GM18505 (cell line): Measurements from ENCODE around the gene COBL.

Source experiments
- ATAC-seq: cut with Tn5 transposase; IDR thresholded peaks from one replicate; pipeline ENCODE4 v1.9.1; 2021; ENCODE audit not compliant: unreplicated experiment
- POLR2A ChIP-seq: IDR thresholded peaks from 4 replicates; pipeline ENCODE4 v1.6.1; 2011; ENCODE audit warnings: borderline replicate concordance; ENCODE audit not compliant: insufficient read depth, insufficient read length; ENCODE audit errors: extremely low read depth

The COBL gene

DNA sequence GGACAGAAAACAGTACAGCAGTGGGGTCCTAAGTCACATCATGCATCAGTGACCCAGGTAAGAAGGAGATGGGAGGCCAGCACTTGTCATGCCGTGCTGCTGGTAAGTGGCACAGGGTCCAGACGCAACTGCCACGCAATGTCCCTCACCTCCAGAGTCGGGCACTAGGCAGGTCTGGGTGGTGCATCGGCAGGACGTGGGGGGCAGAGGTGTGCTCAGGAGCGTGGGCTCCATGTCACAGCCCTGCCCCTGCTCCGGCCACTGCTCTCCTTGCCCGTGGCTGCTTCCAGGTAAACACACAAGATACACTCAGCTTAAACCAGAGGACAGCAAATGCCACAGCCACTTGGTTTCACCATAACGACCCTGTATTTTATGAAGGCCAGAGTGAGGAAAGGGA is 47.3 kb downstream of the COBL start:
- no peak for ATAC-seq
- TF ChIP-seq POLR2A: no peak

DNA sequence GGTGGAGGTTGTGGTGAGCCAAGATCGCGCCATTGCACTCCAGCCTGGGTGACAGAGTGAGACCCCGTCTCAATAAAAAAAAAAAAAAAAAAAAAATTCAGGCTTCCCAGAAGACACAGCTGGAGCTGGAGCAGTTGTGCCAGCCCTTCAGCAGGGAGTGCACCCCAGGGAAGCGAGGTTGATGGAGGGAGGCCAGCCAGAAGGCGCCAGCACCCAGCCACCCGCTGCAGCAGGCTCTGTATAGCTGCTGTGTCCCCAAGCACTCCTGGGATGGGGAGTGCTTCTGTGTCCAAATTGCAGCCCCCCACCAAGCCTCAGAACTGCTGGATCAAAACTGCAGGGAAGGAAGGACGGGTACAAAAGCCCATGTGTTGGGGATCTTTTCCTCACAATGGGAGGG is 47.8 kb downstream of the COBL start:
- ATAC-seq: no peak
- TF ChIP-seq POLR2A: no peak

DNA sequence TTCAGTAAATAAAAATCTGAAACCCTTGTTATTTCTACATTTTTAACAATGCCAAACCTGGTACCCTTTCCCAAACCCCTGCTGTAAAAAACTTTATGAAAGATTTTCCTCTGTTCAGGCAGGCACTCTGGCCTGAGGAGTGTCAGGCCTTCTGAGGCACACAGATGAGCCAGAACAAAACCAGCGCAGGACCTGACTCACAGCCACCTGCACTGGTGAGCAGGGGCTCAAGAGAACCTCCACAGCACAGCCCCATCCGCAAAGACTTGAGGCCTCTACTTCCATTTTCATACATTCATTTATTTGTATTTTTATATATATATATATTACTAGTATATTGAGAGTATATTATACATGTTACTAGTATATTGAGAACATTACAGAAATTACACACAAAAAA is 49.4 kb downstream of the COBL start:
- ATAC-seq: no peak
- no peak for TF ChIP-seq POLR2A

DNA sequence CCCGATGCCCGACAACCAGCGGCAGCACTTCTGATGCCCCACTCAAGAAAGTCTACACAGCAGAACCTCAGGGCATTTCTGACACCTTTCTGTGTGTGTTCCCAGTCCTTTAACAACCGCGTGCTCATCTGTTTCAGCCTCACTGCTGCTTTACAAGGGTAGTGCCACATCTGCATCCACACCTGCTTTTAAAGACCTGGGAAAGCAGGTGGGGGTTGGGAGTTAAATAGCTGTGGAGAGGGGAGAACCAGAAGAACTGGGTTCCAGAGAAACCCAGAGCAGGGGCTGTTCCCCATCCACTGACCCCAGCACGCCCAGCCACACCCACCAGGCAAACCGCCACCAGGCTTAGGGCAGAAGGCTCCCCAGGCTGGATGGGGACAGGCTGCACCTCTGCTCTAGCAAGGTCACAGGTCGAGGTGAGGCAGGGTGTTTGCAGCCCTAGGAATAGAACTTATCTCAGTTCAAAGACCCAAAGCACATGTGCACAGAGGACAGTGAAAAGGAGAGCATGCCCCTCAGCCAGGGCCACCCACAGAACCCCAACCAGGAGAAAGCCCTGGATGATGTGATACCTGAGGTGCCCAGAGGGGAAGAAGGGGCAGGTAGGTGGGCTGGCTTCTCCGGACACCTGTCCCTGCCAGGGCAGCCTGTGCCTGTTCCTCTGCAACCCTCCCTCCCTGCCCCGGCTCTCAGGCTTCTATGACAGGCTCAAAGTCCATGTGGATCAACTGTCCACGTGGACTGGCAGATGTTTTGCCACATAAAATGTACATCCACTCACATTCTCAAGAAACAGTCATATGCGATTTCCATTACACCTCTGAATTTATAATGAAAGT is 51.3 kb downstream of the COBL start:
- no peak for TF ChIP-seq POLR2A
- no peak for ATAC-seq

DNA sequence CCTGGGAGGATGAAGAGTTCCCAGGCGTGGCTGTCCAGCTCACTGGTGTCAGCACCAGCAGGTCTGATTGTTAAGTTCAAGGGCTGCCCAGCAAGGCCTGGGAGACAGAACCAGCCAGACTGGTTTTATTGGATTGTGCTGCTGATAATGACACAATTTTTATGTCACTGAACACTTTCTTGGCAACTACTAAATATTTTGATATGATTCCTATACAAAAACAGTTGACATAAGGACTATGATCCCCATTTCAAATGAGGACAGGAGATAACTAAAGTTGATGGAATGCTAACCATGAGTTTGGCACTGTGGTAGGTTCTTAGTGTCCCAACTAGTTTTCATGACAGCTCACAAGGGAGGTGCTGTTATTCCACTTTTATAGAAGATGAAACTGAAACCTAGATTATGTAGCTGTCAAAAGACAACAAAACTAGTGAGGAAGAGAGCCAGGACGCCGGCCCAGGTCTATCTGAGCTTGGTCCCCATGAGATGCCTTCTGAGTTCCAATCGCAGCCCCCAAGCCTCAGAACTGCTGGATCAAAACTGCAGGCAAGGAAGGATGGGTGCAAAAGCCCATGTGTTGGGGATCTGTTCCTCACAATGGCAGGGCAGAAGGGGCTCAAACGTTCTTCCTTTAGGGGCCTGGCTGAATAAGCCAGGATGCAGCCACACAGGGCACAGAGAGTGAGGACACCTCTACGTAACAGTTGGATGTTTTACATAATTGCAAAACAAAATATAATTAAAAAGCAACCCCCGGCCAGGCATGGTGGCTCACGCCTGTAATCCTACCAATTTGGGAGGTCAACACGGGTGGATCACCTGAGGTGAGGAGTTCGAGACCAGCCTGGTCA is 52.8 kb downstream of the COBL start:
- TF ChIP-seq POLR2A: no peak
- no peak for ATAC-seq

DNA sequence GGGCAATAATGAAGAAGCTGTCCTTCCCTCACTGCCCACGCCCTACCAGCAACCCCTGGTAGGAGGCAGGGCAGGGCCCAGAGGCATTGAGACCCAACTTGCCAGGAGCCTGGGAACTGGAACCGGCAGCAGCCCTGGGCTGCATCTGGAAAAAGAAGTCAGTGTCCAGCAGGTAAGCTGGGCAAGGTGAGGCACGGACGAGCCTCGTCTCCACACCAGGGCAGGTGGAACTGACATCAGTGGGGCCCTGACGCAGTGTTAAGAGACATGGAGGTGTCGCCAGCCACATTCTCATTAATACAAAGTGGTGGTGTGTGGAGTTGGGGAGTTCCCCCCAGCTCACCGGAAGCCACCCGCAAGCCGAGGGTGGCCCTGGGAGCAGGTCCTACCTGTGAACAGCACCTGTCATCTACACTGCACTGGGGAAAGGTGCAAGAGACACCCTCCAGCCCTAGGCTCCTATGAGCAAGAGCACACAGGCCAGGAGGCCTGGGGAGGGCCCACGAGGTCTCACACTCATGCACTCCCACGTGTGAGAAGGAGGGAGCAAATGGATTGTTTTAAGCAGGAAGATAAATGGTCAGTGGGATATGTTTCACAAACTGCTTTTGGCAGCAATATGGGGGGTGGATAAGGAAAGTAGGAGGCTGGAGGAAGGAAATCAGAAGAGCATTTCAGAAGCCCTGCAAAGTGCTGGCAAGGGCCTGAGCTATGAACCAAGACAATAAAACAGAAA is 53.6 kb downstream of the COBL start:
- ATAC-seq: no peak
- no peak for TF ChIP-seq POLR2A

DNA sequence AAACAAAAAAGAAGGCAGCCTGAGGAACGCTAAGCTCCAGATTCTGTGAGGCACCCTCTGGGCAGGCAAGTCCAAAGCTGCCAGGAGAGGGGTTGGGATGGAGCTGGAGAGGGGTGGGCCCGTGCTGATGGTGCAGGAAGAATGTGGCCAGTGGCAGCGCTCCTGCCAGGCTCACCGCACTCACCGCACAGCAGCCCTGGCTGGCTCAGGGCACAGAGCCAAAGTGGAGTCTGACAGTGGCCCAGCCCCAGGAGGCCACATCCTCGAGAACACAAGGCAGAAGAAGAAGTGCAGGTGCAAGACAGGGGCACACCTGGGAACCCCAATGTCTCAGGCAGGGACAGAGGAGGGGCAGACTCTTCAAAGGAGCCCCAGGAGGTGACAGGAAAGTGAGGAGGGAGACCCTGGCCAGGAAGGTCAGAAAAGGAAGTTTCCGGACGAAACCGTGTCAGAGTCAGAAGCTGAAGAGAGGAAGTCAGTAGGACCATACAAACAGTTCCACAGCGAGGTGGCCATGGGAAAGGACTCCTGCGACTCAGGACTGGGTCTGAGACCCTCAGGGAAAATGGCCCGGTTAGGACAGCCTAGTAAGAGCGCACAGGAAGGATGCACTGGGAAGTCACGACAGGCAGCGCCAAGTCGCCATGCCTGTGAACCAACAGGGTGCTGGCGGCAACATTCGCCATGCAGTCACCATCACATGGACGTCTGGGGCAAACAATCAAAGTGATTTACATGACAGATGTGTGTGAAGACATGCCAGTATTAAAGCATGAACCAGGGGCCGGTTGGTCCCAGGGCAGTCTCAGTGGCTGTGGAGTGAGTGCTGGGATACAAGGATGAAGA is 54.4 kb downstream of the COBL start:
- no peak for ATAC-seq
- no peak for TF ChIP-seq POLR2A

DNA sequence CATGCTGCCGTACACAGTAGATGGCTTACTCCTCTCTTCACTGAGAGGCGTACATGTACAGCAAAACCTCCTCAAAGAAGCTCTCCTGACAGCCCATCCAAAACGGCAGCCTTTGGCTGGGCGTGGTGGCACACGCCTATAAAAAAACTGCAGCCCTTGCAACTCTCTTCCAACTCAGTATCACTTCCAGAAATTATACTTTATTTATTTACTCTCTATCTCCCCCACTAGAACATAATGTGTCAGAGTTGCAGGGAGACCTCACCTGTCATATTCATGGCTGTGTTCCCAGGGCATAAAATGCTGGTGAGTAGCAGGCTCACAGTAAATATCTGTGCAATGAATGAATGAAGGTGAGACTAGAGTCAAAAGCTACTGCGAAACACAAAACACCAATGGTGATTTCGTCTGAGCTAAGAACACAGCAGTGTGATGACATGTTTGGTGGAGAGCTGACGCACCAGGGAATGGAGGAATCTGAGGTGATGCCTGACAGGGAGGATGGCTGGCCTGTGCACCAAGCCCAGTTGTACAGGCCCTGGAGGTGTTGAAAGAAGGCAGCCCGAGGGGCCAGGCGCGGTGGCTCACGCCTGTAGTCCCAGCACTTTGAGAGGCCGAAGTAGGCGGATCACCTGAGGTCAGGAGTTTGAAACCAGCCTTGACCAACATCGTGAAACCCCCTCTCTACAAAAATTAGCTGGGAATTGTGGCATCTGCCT is 55.3 kb downstream of the COBL start:
- ATAC-seq: no peak
- no peak for TF ChIP-seq POLR2A

DNA sequence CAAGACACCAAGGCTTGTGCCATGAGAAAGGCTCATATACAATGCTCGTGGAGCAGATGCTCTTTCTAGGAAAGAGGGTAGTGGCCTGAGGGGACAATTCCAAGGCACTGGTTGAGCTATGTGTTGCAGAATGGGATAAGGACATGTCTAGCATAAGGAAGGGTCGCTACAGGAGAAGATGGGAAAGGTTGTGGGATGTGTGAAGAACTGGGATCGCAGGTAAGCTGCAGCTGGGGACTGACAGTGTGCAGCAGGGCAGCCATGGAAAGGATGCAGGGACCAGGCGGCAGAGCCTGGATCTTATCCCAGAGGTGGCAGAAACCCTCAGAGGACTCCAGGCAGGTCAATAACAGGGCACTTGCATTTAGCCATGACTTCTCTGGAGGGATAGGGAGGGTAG is 56.1 kb downstream of the COBL start:
- ATAC-seq: no peak
- TF ChIP-seq POLR2A: no peak

DNA sequence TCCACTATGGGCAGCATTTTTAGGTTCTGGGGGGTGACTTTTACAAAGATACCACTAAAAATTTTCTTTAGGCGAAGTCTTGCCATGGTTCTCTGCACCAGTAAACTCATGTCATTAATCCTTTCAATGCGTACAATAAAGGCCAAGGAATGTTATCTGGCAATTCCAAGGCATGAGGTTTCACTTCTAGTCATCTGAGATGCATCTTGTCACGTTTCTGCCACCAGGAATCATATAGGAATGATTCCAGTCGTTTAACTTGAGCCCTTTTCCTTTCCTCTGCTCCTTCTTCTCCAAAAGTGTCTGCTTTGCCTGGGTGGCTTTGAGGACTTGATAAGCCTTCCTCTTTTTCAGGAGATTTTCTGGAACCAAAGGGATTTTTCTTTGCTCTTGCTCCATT is 56.8 kb downstream of the COBL start:
- ATAC-seq: no peak

DNA sequence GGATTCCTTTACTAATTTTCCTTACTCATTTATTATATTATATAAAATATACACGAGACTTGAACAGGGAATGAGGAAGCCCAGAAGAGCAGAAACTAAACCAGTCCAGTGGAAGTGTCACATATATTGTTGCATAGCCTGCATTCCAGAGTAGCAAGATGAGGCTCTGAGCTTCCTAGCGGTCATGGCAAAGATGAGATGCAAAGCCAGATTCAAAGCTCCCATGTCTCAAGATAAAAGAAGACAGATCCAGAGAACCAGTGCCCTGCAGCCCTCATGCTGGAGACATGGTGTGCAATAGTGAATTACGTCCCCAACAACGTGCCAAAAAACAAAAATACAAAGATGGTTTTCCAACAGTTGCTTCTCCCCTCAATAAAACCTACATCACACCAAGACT is 59.7 kb downstream of the COBL start:
- no peak for TF ChIP-seq POLR2A
- no peak for ATAC-seq

More for the DNA sequence above, 56.8 kb downstream of the COBL start:
- TF ChIP-seq POLR2A: no peak

DNA sequence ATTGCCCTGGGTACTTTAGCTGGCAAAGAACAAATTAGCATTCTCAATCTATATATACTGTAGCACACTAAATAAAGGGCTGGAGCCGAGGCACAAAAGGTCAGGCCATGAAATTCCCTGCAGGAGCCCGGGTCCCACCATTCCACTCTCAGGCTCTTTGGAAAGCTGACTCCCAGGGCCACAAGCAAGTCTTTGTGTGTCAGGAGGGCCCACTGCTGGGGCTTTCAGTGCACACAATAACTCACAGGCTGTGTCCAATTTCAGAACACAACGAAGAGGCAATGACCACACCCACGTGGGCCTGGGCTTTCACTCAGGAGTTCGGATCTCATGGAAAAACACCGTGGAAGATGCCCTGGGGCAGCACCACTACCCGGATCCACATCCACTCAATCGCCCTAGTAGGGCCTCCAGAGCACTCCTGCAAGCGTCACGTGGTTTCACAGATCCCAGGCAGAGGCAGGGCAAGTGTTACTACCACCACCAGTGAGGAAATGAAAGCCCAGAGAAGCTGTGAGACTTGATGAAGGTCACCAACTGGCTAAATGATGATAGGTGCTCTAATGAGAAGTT is 60.3 kb downstream of the COBL start:
- TF ChIP-seq POLR2A: no peak
- ATAC-seq: no peak

DNA sequence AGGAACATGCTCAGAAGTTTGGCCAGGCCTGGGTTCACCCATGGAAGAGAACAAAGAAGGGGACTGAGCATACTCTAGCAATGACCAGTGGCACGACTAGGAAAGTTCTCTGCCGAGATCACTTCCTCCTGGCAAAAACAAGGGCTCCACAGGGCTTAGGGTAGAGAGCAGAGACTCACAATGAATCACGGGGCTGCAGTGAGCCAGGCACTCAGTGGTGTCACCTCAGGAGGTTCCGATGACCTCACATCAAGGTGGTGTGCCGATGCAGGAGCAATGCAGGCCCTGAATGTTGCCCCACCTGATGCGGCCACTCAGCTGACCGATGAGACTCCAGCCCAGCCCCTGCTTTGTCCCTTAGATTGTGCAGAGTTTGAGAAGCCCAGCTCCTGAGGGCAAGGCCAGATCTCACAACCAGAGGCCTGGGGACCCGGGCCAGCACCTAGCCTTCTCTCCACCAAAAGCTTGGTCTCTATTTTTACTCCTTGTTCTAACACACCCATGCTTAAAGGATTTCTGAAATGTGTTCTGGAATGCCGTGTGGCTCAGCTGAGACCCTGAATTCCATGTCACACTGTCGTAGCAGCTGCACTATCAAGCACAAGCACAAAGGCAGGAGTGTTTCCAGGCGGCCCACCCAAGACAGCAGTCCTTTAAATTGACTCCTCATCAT is 60.9 kb downstream of the COBL start:
- no peak for TF ChIP-seq POLR2A
- ATAC-seq: no peak
